Fibroblast of villous mesenchyme (primary cell): ENCODE data around the gene LRRC55. TPM values are rescaled to one million over a fixed set of nuclear protein-coding genes. Genes with fewer than 3 reads are reported as not detected.

Experiments
- DNase-seq: peaks from one replicate; pipeline ENCODE4 v3.0.0-alpha.2; 2010; ENCODE audit warnings: low read depth
- H3K4me3 ChIP-seq: 2 replicates; pipeline ENCODE4 v1.5.1; 2011; ENCODE audit warnings: low read depth, mild to moderate bottlenecking, low read length
- CTCF ChIP-seq: IDR thresholded peaks from 2 replicates; pipeline ENCODE4 v1.5.1; 2012; ENCODE audit warnings: low read depth, mild to moderate bottlenecking, low read length; ENCODE audit not compliant: insufficient read depth
- total RNA-seq: library from RNA; depleted of rRNA; stranded (reverse); fragments of >200 nt; gene quantifications from 2 replicates; pipeline ENCODE4 v1.2.3, GENCODE V29; 2012

Gene LRRC55
- total RNA-seq, 1 donor = not detected

- no peak for DNase-seq
- no peak overlapping the region for H3K4me3 ChIP-seq
- no peak for TF ChIP-seq CTCF
Measured at GRCh38 chr11:57231539-57232253, 49.9 kb downstream of the LRRC55 start.

GRCh38 chr11:57233702-57234101 lies 51.9 kb downstream of the LRRC55 start:
- H3K4me3 ChIP-seq = no peak overlapping the region
- TF ChIP-seq CTCF = no peak
- no peak for DNase-seq

- no peak for DNase-seq
- TF ChIP-seq CTCF = no peak
- H3K4me3 ChIP-seq = no peak overlapping the region
Measured at GRCh38 chr11:57235761-57236703, 54.3 kb downstream of the LRRC55 start.

- H3K4me3 ChIP-seq = no peak within 1 kb of the TSS
- TF ChIP-seq CTCF = no peak
- DNase-seq = no peak
Measured at GRCh38 chr11:57237204-57237681, 55.5 kb downstream of the LRRC55 start, which contains the start of gene APLNR. Gene APLNR (minus strand): TSS chr11:57237250. CDS start chr11:57237004, 246 bp downstream.

DNA sequence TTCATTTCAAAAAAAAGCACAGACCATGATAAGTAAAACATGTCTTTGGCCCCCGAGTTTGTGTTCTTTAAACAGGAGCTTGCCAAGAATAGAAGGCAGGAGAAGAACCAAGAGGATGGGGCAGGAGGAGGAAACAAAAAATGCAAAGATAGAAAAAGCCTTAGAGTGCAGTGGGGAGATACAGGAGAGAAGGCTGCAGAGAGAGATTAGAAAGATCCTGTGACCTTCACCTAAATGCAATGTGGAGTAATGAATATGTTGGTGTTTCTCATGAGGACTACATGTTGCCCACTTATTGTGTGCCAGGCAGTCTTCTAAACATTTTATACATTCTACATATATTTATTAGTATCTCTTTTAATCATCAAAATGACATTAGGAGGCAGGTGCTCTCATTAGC lies 57.6 kb downstream of the LRRC55 start:
- no peak for TF ChIP-seq CTCF
- no peak for DNase-seq
- H3K4me3 ChIP-seq = no peak overlapping the region

GRCh38 chr11:57240007-57240406 lies 58.3 kb downstream of the LRRC55 start:
- no peak for TF ChIP-seq CTCF
- no peak overlapping the region for H3K4me3 ChIP-seq
- no peak for DNase-seq
